B cell (primary cell): ENCODE measurements around the gene ATF4. TPM values are rescaled to one million over a fixed set of nuclear protein-coding genes. Genes with fewer than 3 reads are reported as not detected.
A peak's percentile ranks its signal among the peaks of the same experiment; 100 is the strongest.

Experiments
- ATAC-seq: fragments of 200-7000 bp; cut with Tn5 transposase; one replicate; pipeline ENCODE4 v1.10.0; 2021; ENCODE audit warnings: low read depth, mild to moderate bottlenecking, moderate number of reproducible peaks, moderate library complexity
- CTCF ChIA-PET: fragments of 350-600 bp; sonication (Branson Sonifier 250); formaldehyde crosslinking; loops from one replicate; lab custom pipeline; 2021; ENCODE audit warnings: antibody characterized with exemption, inconsistent platforms; lab: Charles Lee
- POLR2A ChIA-PET: fragments of 350-600 bp; sonication (Branson Sonifier 250); formaldehyde crosslinking; loops from one replicate; lab custom pipeline; 2021; ENCODE audit warnings: antibody characterized with exemption; lab: Charles Lee
- DNase-seq: peaks from one replicate; pipeline ENCODE4 v3.0.0; 2013
- H2AFZ ChIP-seq: 2 replicates; pipeline ENCODE4 v1.6.1; 2012; ENCODE audit warnings: mild to moderate bottlenecking, low read depth, low read length; ENCODE audit not compliant: insufficient read depth, poor library complexity, severe bottlenecking
- H3K27ac ChIP-seq, 2 donors: 1 replicate in 1 of 2; 2 replicates in 1 of 2; pipeline ENCODE4 v1.5.1; 2012 to 2013; ENCODE audit warnings: low read length in 2 of 2, mild to moderate bottlenecking in 2 of 2, moderate library complexity in 1 of 2
- H3K27me3 ChIP-seq, 4 experiments: fragments of 200-600 bp in 1 of 4; sonication (generic) in 1 of 4; replicated peaks in 1 of 4; 1 replicate in 2 of 4; 2 replicates in 2 of 4; pipeline versions ENCODE4 v1.6.1 to v1.7.0; 2013 to 2016; ENCODE audit warnings: low read length in 3 of 4, mild to moderate bottlenecking in 2 of 4, mixed read lengths in 1 of 4, moderate library complexity in 1 of 4; ENCODE audit not compliant: insufficient read depth in 4 of 4, control insufficient read depth in 3 of 4; ENCODE audit errors: control extremely low read depth in 1 of 4
- H3K36me3 ChIP-seq, 2 experiments: replicated peaks in 1 of 2; 1 replicate in 1 of 2; 2 replicates in 1 of 2; pipeline versions ENCODE4 v1.6.1 to v1.7.1; 2013; ENCODE audit warnings: low read length in 1 of 2; ENCODE audit not compliant: insufficient read depth in 2 of 2, control insufficient read depth in 1 of 2; ENCODE audit errors: control extremely low read depth in 1 of 2, extremely low read depth in 1 of 2
- H3K4me1 ChIP-seq, 2 donors: fragments of 200-600 bp in 1 of 2; sonication (generic) in 1 of 2; 1 replicate in 1 of 2; 2 replicates in 1 of 2; pipeline versions ENCODE4 v1.5.1 to v1.6.1; 2013 to 2017; ENCODE audit warnings: low read length in 2 of 2; ENCODE audit not compliant: control insufficient read depth in 2 of 2, insufficient read depth in 2 of 2
- H3K4me2 ChIP-seq: replicated peaks from 2 replicates; pipeline ENCODE3; 2012; ENCODE audit warnings: mild to moderate bottlenecking, low read depth, low read length; ENCODE audit not compliant: poor library complexity, severe bottlenecking
- H3K4me3 ChIP-seq, 5 experiments: fragments of 200-600 bp in 1 of 5; sonication (generic) in 1 of 5; 1 replicate in 3 of 5; 2 replicates in 2 of 5; pipeline versions ENCODE4 v1.5.1 to v1.7.0; 2011 to 2016; ENCODE audit warnings: low read length in 4 of 5, mild to moderate bottlenecking in 4 of 5, low read depth in 2 of 5, control low read depth in 1 of 5, moderate library complexity in 1 of 5; ENCODE audit not compliant: insufficient read depth in 1 of 5; ENCODE audit errors: control extremely low read depth in 1 of 5, extremely low read depth in 1 of 5
- H3K79me2 ChIP-seq: fragments of 200-600 bp; sonication (generic); one replicate; pipeline ENCODE4 v1.6.0; 2016; ENCODE audit warnings: low read length; ENCODE audit not compliant: control insufficient read depth, insufficient read depth
- H3K9ac ChIP-seq: fragments of 200-600 bp; sonication (generic); 2 replicates; pipeline ENCODE4 v1.6.1; 2017; ENCODE audit warnings: mild to moderate bottlenecking, low read length, moderate library complexity
- H3K9me3 ChIP-seq, 3 donors: one replicate each; pipeline versions ENCODE4 v1.6.1 to v1.7.1; 2013; ENCODE audit warnings: low read length in 2 of 3; ENCODE audit not compliant: control insufficient read depth in 2 of 3, insufficient read depth in 1 of 3; ENCODE audit errors: control extremely low read depth in 1 of 3
- H4K20me1 ChIP-seq: 2 replicates; pipeline ENCODE4 v1.6.0; 2012; ENCODE audit warnings: mild to moderate bottlenecking, low read length; ENCODE audit not compliant: insufficient read depth, control insufficient read depth, poor library complexity, severe bottlenecking
- H3K27ac Mint-ChIP-seq: one replicate; pipeline ENCODE4 v1.8.0; 2021; ENCODE audit warnings: mixed read lengths
- H3K27me3 Mint-ChIP-seq: one replicate; pipeline ENCODE4 v1.8.0; 2021; ENCODE audit warnings: mixed read lengths
- H3K4me1 Mint-ChIP-seq: one replicate; pipeline ENCODE4 v1.8.0; 2021; ENCODE audit warnings: mixed read lengths
- H3K4me3 Mint-ChIP-seq: one replicate; pipeline ENCODE4 v1.8.0; 2021; ENCODE audit warnings: mixed read lengths
- H3K9me3 Mint-ChIP-seq: one replicate; pipeline ENCODE4 v1.8.0; 2022; ENCODE audit warnings: mixed read lengths; ENCODE audit not compliant: insufficient read depth
- EZH2 ChIP-seq: IDR thresholded peaks from 2 replicates; pipeline ENCODE4 v1.6.1; 2012; ENCODE audit warnings: borderline replicate concordance, low read depth, mild to moderate bottlenecking, moderate library complexity, low read length; ENCODE audit not compliant: insufficient read depth, poor library complexity, severe bottlenecking
- WGBS: methylation state at CpG from one replicate; pipeline ENCODE4 v1.1.5; 2013; ENCODE audit warnings: missing lambda C conversion rate; ENCODE audit not compliant: insufficient coverage; 5-methylcytosine and 5-hydroxymethylcytosine counted together
- intact Hi-C: fragments of 100-400 bp; cut with micrococcal nuclease; formaldehyde crosslinking; loops from one replicate; pipeline ENCODE4 v1.10.0; 2022
- polyA plus RNA-seq: library from polyadenylated mRNA; depleted of rRNA; stranded (reverse); fragments of >200 nt; gene quantifications from 2 replicates; pipeline ENCODE4 v1.2.3, GENCODE V29; 2012
- total RNA-seq, 2 donors: library from RNA; stranded (reverse); fragments of 120-200 nt in 1 of 2; gene quantifications; 1 replicate in 1 of 2; 2 replicates in 1 of 2; pipeline versions ENCODE4 v1.2.3 to v1.2.4, GENCODE V29; 2013 to 2022
- TF ChIP-seq, protein P1 (sequence below): fragments of 200-600 bp; IDR thresholded peaks from one replicate; pipeline ENCODE4 v1.8.0; 2022; ENCODE audit warnings: antibody characterized with exemption, mild to moderate bottlenecking

The ATF4 gene
- total and polyA plus RNA-seq, 2 donors (not counting 1 experiment from before 2014, with no cell fraction given): 244 to 678 TPM

DNA sequence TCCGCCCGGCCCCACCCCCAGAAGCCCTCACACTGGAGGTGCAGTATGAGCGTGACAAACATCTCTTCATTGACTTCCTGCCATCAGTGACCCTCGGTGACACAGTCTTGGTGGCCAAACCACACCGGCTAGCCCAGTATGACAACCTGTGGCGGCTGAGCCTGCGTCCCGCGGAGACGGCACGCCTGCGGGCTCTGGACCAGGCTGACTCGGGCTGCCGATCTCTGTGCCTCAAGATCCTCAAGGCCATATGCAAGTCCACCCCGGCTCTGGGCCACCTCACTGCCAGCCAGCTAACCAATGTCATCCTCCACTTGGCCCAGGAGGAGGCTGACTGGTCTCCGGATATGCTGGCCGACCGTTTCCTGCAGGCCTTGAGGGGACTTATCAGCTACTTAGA lies 6.6 kb upstream of the ATF4 start:
- intact Hi-C loops: loop anchor here (1.0 kb wide), 3 partner anchors 17 to 170 kb away; no protein-coding TSS in a partner anchor
- Histone ChIP-seq H4K20me1 (peaks cover 43% of the 10 kb centered on the region), H3K9me3 (no peaks in the 10 kb centered on the region), H3K79me2 (peaks cover 42% of the 10 kb centered on the region), H2AFZ (no peak overlapping the region), H3K27ac (no peak overlapping the region), H3K4me1 (peaks cover under 1 to 2% of the 10 kb centered on the region in 2 donors), H3K4me3 (no peak overlapping the region), H3K36me3 (peaks cover 0 to 61% of the 10 kb centered on the region in 2 experiments), H3K9ac (no peak overlapping the region), H3K27me3 (no peaks in the 10 kb centered on the region), H3K4me2 (no peak overlapping the region)
- ChIA-PET CTCF (interaction anchor here (1.2 to 6.0 kb wide), 13 partner anchors 9 to 343 kb away, joined by 3 to 85 read pairs (median 7); partner anchors contain the start of genes MIEF1, RPS19BP1 and TAB1), POLR2A (interaction anchor here (1.0 kb wide), 1 partner anchor 67 kb away, joined by 3 read pairs; no protein-coding TSS in a partner anchor)
- TF ChIP-seq, protein P1, sequence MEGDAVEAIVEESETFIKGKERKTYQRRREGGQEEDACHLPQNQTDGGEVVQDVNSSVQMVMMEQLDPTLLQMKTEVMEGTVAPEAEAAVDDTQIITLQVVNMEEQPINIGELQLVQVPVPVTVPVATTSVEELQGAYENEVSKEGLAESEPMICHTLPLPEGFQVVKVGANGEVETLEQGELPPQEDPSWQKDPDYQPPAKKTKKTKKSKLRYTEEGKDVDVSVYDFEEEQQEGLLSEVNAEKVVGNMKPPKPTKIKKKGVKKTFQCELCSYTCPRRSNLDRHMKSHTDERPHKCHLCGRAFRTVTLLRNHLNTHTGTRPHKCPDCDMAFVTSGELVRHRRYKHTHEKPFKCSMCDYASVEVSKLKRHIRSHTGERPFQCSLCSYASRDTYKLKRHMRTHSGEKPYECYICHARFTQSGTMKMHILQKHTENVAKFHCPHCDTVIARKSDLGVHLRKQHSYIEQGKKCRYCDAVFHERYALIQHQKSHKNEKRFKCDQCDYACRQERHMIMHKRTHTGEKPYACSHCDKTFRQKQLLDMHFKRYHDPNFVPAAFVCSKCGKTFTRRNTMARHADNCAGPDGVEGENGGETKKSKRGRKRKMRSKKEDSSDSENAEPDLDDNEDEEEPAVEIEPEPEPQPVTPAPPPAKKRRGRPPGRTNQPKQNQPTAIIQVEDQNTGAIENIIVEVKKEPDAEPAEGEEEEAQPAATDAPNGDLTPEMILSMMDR: no peak
- TF ChIP-seq EZH2: no peak
- 95% methylated on average over 18 of the region's 18 CpGs for WGBS
- H3K27me3 Mint-ChIP-seq: no peaks in the 10 kb centered on the region
- H3K4me1 Mint-ChIP-seq: peaks cover 26% of the 10 kb centered on the region
- no peak for ATAC-seq
- H3K9me3 Mint-ChIP-seq: no peaks in the 10 kb centered on the region
- H3K27ac Mint-ChIP-seq: no peak overlapping the region
- H3K4me3 Mint-ChIP-seq: no peak overlapping the region
- DNase-seq: no peak

DNA sequence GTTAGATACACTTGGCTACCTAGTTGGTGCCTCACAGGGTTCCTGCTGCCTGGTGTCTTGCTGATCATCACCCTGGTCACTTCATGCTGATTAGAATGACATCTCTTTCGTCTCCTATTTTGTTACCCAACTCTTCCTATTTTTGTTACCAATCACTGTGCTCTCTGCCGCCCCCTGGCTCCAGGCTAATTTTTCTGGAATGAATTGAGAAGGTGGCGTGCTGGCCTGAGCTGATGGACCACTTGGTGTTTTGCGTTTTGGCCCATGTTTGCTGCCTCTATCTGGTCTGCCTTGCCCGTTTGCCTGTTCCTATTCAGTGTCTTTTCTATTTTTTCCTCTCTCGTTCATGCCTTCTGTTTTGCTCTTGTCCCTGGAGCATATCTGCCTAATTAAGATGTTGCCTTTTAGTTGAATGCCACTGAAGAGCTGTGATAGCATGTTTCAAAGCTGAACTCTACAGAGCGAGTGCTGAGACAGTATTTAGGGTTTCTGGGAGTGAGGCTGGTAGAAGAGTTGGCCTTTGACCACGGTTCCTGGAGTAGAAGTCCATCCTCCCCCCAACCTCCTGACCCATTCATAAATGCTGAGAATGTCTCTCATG lies 5.9 kb upstream of the ATF4 start:
- no peaks in the 10 kb centered on the region for H3K9me3 Mint-ChIP-seq
- POLR2A ChIA-PET: interaction anchor here (1.0 kb wide), 2 partner anchors 12 to 67 kb away, joined by 3 read pairs; partner anchors contain the start of gene MIEF1

More for the DNA sequence above, 5.9 kb upstream of the ATF4 start:
- 28% methylated on average over 5 of the region's 8 CpGs for WGBS
- Histone ChIP-seq H2AFZ (no peak overlapping the region), H3K79me2 (peaks cover 42% of the 10 kb centered on the region), H3K36me3 (peaks cover 0 to 54% of the 10 kb centered on the region in 2 experiments), H3K27ac (no peak overlapping the region), H3K4me1 (peaks cover 7 to 9% of the 10 kb centered on the region in 2 donors), H3K9ac (no peak overlapping the region), H3K4me3 (no peak overlapping the region), H4K20me1 (peaks cover 42% of the 10 kb centered on the region), H3K27me3 (no peaks in the 10 kb centered on the region), H3K4me2 (no peak overlapping the region), H3K9me3 (no peaks in the 10 kb centered on the region)
- Mint-ChIP-seq H3K4me1 (peaks cover 28% of the 10 kb centered on the region), H3K4me3 (no peak overlapping the region), H3K27ac (peak overlapping the region; percentile 60), H3K27me3 (no peaks in the 10 kb centered on the region)
- peak; percentile 41 for ATAC-seq
- intact Hi-C loops: loop anchor here (1.0 kb wide), 3 partner anchors 18 to 171 kb away; no protein-coding TSS in a partner anchor
- TF ChIP-seq, protein P1: peak; percentile 73
- no peak for TF ChIP-seq EZH2
- DNase-seq: peak; percentile 66
- CTCF ChIA-PET: interaction anchor here (0.7 to 6.0 kb wide), 20 partner anchors 9 to 510 kb away, joined by 3 to 85 read pairs (median 5); partner anchors contain the start of genes MIEF1, RPS19BP1, SYNGR1 and TAB1
